GM19463 (cell line): ENCODE data around the gene KISS1.

Experiments used
- ATAC-seq: cut with Tn5 transposase; IDR thresholded peaks from one replicate; pipeline ENCODE4 v1.9.1; 2021; ENCODE audit warnings: mild to moderate bottlenecking, moderate library complexity; ENCODE audit not compliant: unreplicated experiment

KISS1 gene

DNA sequence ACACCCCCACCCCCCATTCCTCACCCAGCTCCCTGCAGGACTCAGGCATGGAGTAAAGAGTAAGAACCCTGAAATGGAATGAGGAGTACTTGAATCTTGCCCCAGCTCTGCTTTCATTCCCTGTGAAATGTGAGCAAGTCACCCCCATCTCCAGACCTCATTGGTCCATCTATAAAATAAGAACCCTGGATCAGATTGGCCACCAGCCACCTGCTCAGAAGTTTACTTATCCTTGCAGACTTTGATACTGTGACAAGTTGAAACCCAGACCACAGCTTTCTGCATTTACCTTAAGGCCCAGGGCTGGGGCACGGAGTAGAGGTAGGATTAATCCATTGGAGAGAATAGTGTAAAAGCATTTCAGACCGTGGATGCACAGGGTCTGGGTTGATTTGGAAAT, 2.2 kb downstream of the KISS1 start:
- no peak for ATAC-seq

- no peak for ATAC-seq
These were observed 3.5 kb downstream of the KISS1 start for GRCh38 chr1:204192589-204193352.

- no peak for ATAC-seq
These were observed 4.2 kb downstream of the KISS1 start for GRCh38 chr1:204192046-204192445.

DNA sequence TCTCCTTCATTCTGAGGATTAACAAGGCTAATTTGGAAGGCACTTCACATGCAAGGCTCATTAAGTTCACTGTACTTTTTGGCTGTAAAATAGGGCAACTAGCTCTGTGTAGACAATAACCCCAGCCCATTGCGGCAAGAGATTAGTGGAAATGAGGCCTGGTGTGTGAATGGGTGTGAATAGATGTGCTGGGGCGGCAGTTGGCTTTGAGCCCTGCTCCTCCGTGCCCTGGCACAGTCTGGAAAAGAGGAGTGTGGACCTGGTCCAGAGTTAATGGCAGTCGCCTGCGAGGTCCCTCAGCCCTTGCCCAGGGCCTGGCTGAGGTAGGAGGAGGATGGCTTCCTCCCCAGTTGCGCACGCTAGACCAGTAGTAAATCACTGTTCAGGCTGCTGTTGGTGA, 4.8 kb downstream of the KISS1 start:
- ATAC-seq = no peak

- ATAC-seq = no peak
These were observed 5.8 kb downstream of the KISS1 start for GRCh38 chr1:204190212-204191211.

DNA sequence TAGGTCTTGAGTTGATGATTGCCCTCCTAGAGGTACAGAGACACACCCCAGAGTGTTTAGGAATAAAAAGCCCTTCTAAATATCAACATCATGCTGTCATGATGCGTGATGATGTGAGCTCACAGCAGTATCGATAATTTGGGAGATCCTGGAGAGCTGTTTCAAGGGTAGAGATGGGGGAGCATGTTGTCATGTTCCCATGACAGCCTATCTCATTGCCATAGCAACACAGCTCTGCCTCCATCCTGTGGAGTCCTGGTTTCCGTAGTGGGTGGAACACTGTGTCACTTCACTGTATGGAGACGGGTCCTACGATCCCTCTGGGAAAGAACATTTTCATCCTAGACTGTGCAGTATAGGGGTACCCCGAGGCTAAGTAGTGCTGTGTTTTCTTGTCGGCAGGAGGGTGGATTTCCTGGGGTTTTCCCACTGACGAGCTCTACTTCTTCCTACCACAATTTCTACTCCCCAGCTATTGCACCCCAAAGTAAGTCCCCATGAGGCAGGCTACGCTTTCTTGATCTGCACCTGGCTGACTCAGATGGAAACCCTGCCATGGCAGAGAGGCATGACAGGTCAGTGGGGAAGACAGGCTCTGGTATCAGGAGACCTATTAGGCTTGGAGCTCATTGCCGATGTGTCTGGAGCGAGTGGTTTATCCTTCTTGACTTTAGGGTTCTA, 7.2 kb downstream of the KISS1 start:
- ATAC-seq = peak; percentile 47

- no peak for ATAC-seq
These were observed 9.7 kb downstream of the KISS1 start for GRCh38 chr1:204186597-204186996.

DNA sequence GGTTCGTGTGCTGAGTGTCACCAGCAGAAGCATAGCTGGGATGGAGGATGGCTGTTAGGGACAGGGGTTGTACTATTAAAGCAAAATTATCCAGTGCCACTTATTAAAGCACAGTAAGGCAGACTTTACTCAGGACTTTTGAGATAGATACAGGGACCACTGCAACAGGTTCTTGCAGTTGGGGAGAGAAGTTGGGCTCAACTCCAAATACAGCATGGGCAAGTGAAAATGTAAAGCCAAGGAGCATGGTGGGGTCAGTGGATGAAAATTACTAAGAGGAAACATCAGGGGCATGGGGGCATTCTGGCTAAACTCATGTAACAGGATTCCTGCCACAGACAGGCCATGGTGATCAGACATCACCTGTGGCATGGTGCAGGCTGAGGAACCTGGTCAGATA, 15.2 kb downstream of the KISS1 start:
- ATAC-seq = no peak

DNA sequence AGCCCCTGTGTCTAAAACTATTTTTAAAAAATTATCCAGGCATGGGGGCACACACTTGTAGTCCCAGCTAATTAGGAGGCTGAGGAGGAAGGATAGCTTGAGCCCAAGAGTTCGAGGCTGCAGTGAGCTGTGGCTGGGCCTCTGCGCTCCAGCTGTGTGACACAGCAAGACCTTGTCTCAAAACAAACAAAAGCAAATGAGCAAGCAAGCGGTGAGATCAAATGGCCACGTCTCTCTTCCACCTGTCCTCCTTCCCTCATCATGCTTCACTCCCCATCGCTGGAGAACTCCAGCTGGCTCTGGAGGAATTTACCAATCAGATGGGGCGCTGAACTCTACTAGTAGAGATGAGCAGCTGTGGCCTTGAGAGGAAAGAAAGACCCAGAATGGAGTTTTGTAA, 16.2 kb downstream of the KISS1 start:
- no peak for ATAC-seq

GRCh38 chr1:204178487-204179281, 17.6 kb downstream of the KISS1 start:
- ATAC-seq = no peak

- ATAC-seq = no peak
These were observed 19.2 kb downstream of the KISS1 start for GRCh38 chr1:204177133-204177532.

GRCh38 chr1:204176049-204176448, 20.2 kb downstream of the KISS1 start:
- ATAC-seq = no peak

DNA sequence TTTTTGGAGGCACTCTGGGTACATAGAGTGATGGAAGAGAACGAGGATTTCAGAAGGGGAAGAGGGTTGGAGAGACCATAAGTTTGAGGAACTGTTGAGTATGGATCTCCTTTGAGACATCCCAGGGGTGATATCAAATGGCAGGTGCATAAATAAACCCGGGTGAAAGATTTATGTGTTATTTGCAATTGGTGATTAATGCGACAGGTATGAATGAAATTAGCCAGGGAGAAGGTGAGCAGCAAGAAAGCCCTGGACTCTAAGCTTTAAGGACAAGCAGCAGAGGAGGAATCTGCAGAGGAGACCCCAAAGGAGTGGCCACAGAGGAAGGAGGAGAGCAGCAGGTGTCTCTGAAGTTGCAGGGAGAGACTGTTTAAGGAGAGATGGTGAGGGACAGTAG, 21.3 kb downstream of the KISS1 start:
- no peak for ATAC-seq

- ATAC-seq = no peak
These were observed 23.8 kb downstream of the KISS1 start for GRCh38 chr1:204172404-204173029.

GRCh38 chr1:204171751-204172178, 24.5 kb downstream of the KISS1 start:
- ATAC-seq = no peak

GRCh38 chr1:204170494-204171155, 25.7 kb downstream of the KISS1 start:
- ATAC-seq = no peak

DNA sequence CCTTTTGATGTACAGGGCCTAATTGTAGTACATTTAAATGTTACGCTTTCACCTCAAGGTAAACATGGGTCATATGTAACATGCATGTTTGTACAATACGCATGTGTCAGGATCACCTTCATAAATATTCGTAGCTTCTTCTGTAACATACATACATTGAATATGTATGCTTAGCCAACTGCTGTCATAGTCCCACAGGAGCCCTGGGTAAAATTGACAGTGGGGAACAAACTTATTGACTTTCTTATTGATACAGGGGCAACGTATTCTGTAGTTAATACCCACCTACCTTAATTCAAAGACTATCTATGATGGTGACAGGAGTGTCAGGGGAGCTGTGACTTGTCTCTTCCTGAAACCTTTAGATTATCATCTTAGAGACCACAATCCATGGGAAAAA, 26.4 kb downstream of the KISS1 start:
- ATAC-seq = no peak

DNA sequence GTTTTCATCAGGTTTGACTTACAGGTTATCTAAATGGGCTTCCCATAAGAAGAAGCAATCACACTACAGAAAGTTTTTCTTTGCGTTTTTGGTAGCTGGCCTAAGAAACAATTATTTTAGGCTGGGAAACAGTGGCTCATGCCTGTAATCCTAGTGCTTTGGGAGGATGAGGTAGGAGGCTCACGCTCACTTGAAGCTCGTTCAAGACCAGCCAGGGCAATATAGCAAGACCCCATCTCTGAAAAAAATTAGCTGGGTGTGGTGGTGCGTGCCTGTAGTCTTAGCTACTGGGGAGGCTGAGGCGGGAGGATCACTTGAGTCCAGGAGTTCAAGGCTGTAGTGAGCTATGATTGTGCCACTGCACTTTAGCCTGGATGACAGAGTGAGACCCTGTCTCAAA, 28.6 kb downstream of the KISS1 start:
- no peak for ATAC-seq

- no peak for ATAC-seq
These were observed 30.1 kb downstream of the KISS1 start, which contains the start of gene REN for GRCh38 chr1:204166219-204166618. REN (minus strand) TSS chr1:204166337; CDS start chr1:204166293, 44 bp downstream.
